PC-9 (cell line): Measurements from ENCODE around the gene MCOLN1.

ENCODE experiments used
- CTCF ChIP-seq: fragments of 200-600 bp; sonication (generic); conservative IDR thresholded peaks from 2 replicates; pipeline ENCODE4 v1.6.1; 2017; ENCODE audit warnings: mixed run types, antibody characterized with exemption, mild to moderate bottlenecking, moderate library complexity
- EZH2 ChIP-seq: fragments of 200-600 bp; sonication (generic); IDR thresholded peaks from 2 replicates; pipeline ENCODE4 v1.8.0; 2017; ENCODE audit warnings: antibody characterized with exemption, low read depth

GRCh38 chr19:7535047-7535997 lies 12.9 kb downstream of the MCOLN1 start, which contains the start of gene PNPLA6:
- no peak for TF ChIP-seq EZH2
- TF ChIP-seq CTCF, result no peak
